ENCODE measurements around the gene ANKRD63. TPM values are rescaled to one million over a fixed set of nuclear protein-coding genes. Genes with fewer than 3 reads are reported as not detected.

Gene ANKRD63
- total RNA-seq, 1 experiment from 2014 or later, result 0.72 TPM

- peaks cover under 1% of the 10 kb centered on the region; the same call in 1 of the 2 replicates for H3K36me3 ChIP-seq (ENCODE audit: control insufficient read depth, insufficient read depth, low read length)
- ATAC-seq (no peak), DNase-seq (ENCODE audit: low read depth, low spot score) (no peak)
- no peaks in the 10 kb centered on the region for H3K9me3 ChIP-seq (ENCODE audit: control insufficient read depth, insufficient read depth, low read depth, low read length)
- in situ Hi-C loops (cut with HindIII; ENCODE audit: low pct_unique_long_range_greater_than_20kb, low sequenced_read_pairs), result no loop called here
- no peak overlapping the region for H3K4me3 ChIP-seq (ENCODE audit: low read depth in 2 of 2, low read length in 2 of 2)
- no peak for TF ChIP-seq CTCF (IDR thresholded peaks at IDR 0.05)
- TF ChIP-seq TCF7L2 (IDR thresholded peaks at IDR 0.05; ENCODE audit: low read depth, low read length), result no peak
- no peak for TF ChIP-seq SIN3A (IDR thresholded peaks at IDR 0.05; ENCODE audit: borderline replicate concordance, insufficient read depth, low read depth, low read length)
- TF ChIP-seq POLR2AphosphoS5 (IDR thresholded peaks at IDR 0.05; ENCODE audit: low read depth, low read length), result no peak
- TF ChIP-seq REST (IDR thresholded peaks at IDR 0.05; ENCODE audit: insufficient read depth in 1 of 2, low read depth in 2 of 2, low read length in 1 of 2), result no peak
- peaks cover 11% of the 10 kb centered on the region for H3K4me1 ChIP-seq (ENCODE audit: control insufficient read depth, insufficient read depth, low read length)
- intact Hi-C loops (cut with micrococcal nuclease; ENCODE audit: unreplicated experiment), result no loop called here
- H3K27me3 ChIP-seq (ENCODE audit: control insufficient read depth, insufficient read depth, low read length), result no peaks in the 10 kb centered on the region
- CTCF ChIA-PET, result no interaction called here
- H3K27ac ChIP-seq (ENCODE audit: low read length), result no peak overlapping the region
- POLR2A ChIA-PET, result no interaction called here
- BruUV-seq (replicated peaks), result no TSS peak
These were observed 48.1 kb downstream of the ANKRD63 start for GRCh38 chr15:40234783-40235182.

- Histone ChIP-seq H3K27ac (ENCODE audit: low read length) (no peak overlapping the region), H3K36me3 (ENCODE audit: control insufficient read depth, insufficient read depth, low read length) (peaks cover 2% of the 10 kb centered on the region; the same call in 1 of the 2 replicates), H3K4me1 (ENCODE audit: control insufficient read depth, insufficient read depth, low read length) (peaks cover 5% of the 10 kb centered on the region), H3K27me3 (ENCODE audit: control insufficient read depth, insufficient read depth, low read length) (no peaks in the 10 kb centered on the region), H3K4me3 (ENCODE audit: low read depth in 2 of 2, low read length in 2 of 2) (no peak overlapping the region), H3K9me3 (ENCODE audit: control insufficient read depth, insufficient read depth, low read depth, low read length) (no peaks in the 10 kb centered on the region)
- POLR2A ChIA-PET, result interaction anchor here (0.6 kb wide), 1 partner anchor 36 kb away, joined by 3 read pairs; no protein-coding TSS in a partner anchor
- in situ Hi-C loops (cut with HindIII; ENCODE audit: low pct_unique_long_range_greater_than_20kb, low sequenced_read_pairs), result no loop called here
- ATAC-seq (no peak), DNase-seq (ENCODE audit: low read depth, low spot score) (no peak)
- intact Hi-C loops (cut with micrococcal nuclease; ENCODE audit: unreplicated experiment), result no loop called here
- BruUV-seq (replicated peaks), result no TSS peak
- no peak for TF ChIP-seq POLR2AphosphoS5 (IDR thresholded peaks at IDR 0.05; ENCODE audit: low read depth, low read length)
- TF ChIP-seq CTCF (IDR thresholded peaks at IDR 0.05), result no peak
- CTCF ChIA-PET, result no interaction called here
These were observed 48.9 kb downstream of the ANKRD63 start for GRCh38 chr15:40233727-40234577.
